Kidney glomerular epithelial cell (primary cell): ENCODE measurements around the gene ZNF185.

Experiments
- DNase-seq: peaks from one replicate; lab custom pipeline; 2025; lab: John Stamatoyannopoulos, UW

The ZNF185 gene

GRCh38 chrX:152917656-152918579 is 20.1 kb downstream of the ZNF185 start:
- no peak for DNase-seq

DNA sequence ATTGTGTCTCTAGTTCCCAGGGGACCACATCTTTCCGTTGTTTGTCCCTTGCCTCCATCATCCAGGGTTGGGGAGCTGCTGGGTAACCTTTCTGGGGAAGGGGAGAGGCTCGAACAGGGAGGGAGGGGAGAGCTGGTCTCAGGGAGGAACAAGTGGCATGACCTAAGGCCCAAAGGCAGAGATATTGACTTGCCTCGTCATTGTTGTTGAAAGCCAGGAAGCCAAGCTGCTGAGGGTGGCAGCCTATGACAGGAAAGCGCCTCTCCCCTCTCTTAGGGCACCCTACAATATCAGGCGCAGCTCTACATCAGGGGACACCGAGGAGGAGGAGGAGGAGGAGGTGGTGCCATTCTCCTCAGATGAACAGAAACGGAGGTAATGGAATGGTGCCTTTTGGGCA is 20.8 kb downstream of the ZNF185 start:
- DNase-seq, result no peak

DNA sequence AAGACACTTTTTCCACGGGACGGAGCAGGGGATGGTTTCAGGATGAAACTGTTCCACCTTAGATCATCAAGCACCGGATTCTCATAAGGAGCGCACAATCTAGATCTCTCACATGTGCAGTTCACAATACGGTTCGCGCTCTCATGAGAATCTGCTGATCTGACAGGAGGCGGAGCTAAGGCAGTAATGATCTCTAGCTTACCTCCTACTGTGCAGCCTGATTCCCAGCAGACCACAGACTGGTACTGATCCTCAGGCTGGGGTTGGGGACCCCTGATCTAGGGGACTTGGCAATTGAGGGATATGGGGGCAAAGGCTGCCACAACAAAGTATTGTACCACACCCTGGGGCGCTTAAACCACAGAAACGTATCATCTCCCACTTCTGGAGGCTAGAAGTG is 25.7 kb downstream of the ZNF185 start:
- DNase-seq, result no peak

DNA sequence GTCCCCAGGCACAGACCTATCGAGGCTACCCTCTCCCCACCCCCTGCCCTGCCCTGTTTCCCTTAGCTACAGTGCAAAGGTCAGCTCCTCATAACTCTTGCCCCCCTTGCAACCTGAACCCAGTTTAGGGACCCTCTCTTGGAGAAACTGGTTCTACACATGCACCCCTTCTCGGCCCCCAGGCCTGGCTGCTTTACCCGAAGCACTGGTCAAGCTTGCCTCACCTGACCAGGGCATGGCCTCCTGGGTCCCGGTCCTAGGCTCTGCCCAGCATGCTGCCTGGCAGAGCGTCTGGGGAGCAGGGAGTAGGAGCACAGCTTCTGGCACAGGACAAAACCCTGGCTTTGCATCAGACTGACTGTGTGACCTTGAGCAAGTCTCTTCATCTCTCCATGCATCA is 28.0 kb downstream of the ZNF185 start:
- DNase-seq, result no peak

DNA sequence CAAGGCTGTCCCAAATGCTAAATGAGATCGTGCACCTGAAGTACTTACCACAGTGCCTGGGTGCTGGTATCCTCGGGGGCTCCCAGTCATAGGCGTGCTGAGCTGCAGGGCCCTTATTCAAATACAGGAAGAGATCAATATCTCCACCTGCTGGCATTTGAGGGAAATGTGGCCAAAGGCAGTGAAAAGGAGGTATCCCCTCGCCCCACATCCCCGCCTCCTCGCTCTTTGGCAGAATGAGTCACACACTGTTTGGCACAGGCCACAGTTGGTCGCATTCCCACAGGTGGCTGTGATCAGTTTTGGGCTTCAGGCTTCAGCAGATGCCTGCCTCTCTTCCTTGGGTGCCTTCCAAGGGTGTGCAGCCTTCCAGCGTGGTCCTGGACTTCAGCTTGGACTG is 28.4 kb downstream of the ZNF185 start:
- DNase-seq, result peak; percentile 22

GRCh38 chrX:152926923-152927322 is 29.1 kb downstream of the ZNF185 start:
- DNase-seq, result no peak

- DNase-seq, result no peak
Measured at GRCh38 chrX:152927858-152928760, 30.2 kb downstream of the ZNF185 start.

- DNase-seq, result no peak
Measured at GRCh38 chrX:152928761-152929400, 31.0 kb downstream of the ZNF185 start.

DNA sequence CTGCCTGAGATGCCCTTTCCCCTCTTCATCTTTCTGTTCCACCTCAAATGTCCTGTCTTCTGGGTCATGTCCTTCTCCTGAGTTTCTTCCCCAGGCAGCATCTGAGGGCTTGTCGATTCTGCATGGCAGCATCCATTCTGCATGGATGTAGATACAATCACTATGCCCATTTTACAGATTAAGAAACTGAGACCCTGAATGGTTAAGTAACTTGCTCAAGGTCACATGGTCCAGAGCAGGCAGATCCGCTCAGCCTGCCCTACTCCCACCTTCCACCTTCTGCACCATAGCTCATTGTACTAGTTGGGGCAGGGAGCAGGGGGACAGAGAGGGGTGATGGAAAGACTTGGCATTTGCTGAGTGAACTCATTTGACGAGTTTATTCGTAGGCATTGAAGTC is 32.0 kb downstream of the ZNF185 start:
- DNase-seq, result no peak

DNA sequence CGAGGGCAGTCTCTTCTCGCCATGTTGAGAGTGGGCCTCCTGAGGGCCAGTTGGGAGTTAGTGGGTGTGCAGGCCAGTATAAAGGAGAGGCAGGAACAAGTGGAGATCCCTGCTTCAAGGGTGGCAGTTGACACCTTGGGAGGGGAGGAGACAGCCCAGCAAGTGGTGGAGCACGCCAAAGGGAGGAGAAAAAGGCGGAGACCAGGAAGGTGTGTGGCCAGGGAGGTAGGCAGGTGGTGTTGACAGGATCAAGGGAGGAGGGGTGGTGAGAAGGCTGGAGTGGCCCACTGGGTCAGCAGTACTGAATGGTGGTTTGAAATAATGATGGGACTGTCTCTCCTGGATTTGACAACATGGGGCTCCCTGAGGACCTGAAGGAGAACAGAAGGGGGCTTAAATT is 32.6 kb downstream of the ZNF185 start:
- no peak for DNase-seq

DNA sequence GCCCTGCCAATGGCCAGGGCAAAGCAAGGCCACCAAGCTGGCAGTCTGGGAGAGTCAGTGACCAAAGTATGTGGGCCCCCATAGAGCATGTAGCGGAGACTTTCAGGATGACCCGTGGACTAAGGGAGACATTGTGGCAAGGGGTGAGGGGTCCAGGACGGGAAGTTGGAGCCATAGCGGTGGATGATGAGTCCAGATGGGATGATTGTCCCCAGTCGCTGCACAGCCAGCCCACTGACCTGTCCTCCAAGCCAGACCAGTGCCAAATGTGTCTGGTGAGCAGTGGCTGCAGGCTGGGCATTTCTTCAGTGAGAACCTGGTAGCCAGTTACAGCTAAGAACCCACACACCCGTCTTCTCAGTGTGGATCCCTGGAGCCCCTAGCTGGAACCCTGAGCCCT is 34.3 kb downstream of the ZNF185 start:
- DNase-seq, result no peak

- no peak for DNase-seq
Measured at GRCh38 chrX:152932598-152933175, 34.8 kb downstream of the ZNF185 start.

GRCh38 chrX:152936306-152936705 is 38.4 kb downstream of the ZNF185 start:
- DNase-seq, result no peak

- no peak for DNase-seq
Measured at GRCh38 chrX:152937236-152937635, 39.4 kb downstream of the ZNF185 start.

DNA sequence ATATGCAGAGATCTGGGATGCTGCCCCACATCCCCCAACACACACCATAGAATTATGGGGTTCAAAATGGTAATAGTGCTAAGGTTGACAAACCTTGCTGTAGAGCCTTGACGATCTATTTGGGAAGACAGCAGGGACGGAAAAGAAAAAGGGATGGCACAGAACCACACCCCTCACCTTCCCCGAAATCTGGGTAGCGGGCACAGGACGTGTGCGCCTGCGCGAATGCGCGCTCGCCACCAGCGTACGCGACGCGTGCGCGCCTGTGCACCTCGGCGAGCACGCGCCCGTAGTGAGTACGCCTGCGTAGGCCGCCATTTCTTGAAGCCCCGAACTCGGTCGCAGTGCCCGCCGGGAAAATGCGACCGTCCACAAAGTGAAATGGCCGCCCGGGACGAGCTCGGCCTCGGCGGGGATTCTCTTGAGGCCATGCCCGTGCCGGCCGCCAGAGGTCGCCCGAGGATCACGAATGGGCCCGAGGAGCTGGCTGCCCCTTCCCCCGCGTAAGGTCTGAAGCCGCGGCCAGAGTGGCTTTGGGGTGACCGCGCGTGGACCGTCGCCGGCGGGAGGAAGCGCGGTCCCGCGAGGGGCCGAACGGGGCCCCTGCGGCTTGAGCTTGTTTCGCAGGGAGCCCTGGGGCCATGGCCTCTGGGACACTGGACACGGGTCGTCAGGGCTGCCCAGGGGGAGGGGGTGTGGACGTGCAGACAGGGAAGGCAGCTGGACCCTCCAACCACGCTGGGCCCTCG is 43.6 kb downstream of the ZNF185 start:
- peak; percentile 61 for DNase-seq

- DNase-seq, result no peak
Measured at GRCh38 chrX:152942077-152942442, 44.2 kb downstream of the ZNF185 start.

- DNase-seq, result no peak
Measured at GRCh38 chrX:152943826-152944225, 46.0 kb downstream of the ZNF185 start.

GRCh38 chrX:152945021-152945979 is 47.4 kb downstream of the ZNF185 start:
- no peak for DNase-seq

GRCh38 chrX:152946681-152947080 is 48.8 kb downstream of the ZNF185 start:
- DNase-seq, result no peak
